Prostate gland (tissue), 2 donors: ENCODE data around the gene NEMP2.

Experiments
- POLR2A ChIP-seq: fragments of 450-650 bp; IDR thresholded peaks from one replicate; pipeline ENCODE4 v1.6.1; 2016; ENCODE audit warnings: antibody characterized with exemption, mild to moderate bottlenecking
- TF ChIP-seq, protein P1 (sequence below), 4 experiments: fragments of 200-600 bp in 2 of 4; fragments of 450-650 bp in 2 of 4; sonication (generic) in 2 of 4; IDR thresholded peaks; 1 replicate in 3 of 4; 2 replicates in 1 of 4; pipeline ENCODE4 v1.5.1; 2016 to 2019; ENCODE audit warnings: antibody characterized with exemption in 4 of 4, mild to moderate bottlenecking in 2 of 4, moderate library complexity in 2 of 4

DNA sequence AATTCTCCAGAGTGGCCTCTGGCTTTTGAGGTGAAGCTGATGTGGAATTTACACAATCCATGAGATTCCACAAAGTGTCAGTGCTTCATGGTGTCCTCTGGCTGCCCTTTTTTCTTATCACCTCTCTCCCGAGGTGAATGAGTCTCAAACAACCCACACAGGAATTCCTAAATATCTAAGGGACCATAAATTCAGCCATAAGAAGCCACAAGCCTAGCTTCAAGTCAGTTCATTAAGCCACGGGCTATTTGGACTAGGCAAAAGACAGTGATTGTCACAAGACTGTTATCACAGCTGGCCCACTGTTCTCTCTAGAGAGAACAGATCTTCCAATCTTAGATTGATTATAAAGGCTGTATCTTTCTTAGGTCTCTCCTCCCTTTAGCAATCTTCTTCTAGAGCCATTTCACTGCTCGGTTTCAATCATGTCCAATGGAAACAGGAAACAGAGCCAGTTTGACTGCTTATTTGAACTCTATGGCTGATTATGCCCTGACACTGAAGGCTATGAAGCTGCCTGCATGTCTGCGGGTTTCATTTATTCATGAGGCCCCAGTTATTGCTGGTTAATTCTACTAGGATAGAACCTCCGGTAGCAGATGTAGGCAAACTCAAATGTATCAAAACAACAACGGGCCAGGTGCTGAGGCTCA lies 4.1 kb downstream of the NEMP2 start:
- TF ChIP-seq, protein P1, sequence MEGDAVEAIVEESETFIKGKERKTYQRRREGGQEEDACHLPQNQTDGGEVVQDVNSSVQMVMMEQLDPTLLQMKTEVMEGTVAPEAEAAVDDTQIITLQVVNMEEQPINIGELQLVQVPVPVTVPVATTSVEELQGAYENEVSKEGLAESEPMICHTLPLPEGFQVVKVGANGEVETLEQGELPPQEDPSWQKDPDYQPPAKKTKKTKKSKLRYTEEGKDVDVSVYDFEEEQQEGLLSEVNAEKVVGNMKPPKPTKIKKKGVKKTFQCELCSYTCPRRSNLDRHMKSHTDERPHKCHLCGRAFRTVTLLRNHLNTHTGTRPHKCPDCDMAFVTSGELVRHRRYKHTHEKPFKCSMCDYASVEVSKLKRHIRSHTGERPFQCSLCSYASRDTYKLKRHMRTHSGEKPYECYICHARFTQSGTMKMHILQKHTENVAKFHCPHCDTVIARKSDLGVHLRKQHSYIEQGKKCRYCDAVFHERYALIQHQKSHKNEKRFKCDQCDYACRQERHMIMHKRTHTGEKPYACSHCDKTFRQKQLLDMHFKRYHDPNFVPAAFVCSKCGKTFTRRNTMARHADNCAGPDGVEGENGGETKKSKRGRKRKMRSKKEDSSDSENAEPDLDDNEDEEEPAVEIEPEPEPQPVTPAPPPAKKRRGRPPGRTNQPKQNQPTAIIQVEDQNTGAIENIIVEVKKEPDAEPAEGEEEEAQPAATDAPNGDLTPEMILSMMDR (IDR thresholded peaks at IDR 0.05), result no peak
- no peak for TF ChIP-seq POLR2A
